AG04450 (cell line): ENCODE data around the gene KIFC3. TPM values are rescaled to one million over a fixed set of nuclear protein-coding genes. Genes with fewer than 3 reads are reported as not detected.

Experiments
- CTCF ChIA-PET: fragments of 300-600, 350-600 bp; formaldehyde crosslinking; extraction: SDS; loops from one replicate; lab custom pipeline; 2022; ENCODE audit warnings: antibody characterized with exemption, inconsistent platforms; lab: Charles Lee
- POLR2A ChIA-PET: fragments of 350-600 bp; formaldehyde crosslinking; extraction: SDS; loops from one replicate; lab custom pipeline; 2021; ENCODE audit warnings: antibody characterized with exemption, inconsistent platforms; lab: Yijun Ruan, JAX
- DNase-seq: peaks from one replicate; pipeline ENCODE4 v3.0.0-alpha.2; 2011; ENCODE audit warnings: low read depth, low spot score
- H3K27ac ChIP-seq: one replicate; pipeline ENCODE4 v1.5.1; 2012; ENCODE audit warnings: low read depth, low read length, control low read depth
- H3K27me3 ChIP-seq: one replicate; pipeline ENCODE4 v1.6.0; 2012; ENCODE audit warnings: low read length; ENCODE audit not compliant: control insufficient read depth, insufficient read depth
- H3K4me3 ChIP-seq: 2 replicates; pipeline ENCODE4 v1.5.1; 2011; ENCODE audit warnings: mild to moderate bottlenecking, low read depth, low read length, control low read depth
- H3K9me3 ChIP-seq: 2 replicates; pipeline ENCODE4 v1.5.1; 2012; ENCODE audit warnings: low read length; ENCODE audit not compliant: control insufficient read depth, insufficient read depth
- polyA plus RNA-seq: library from polyadenylated mRNA; depleted of rRNA; stranded (reverse); fragments of >200 nt; gene quantifications from 2 replicates; pipeline ENCODE4 v1.2.3, GENCODE V29; 2011
- TF ChIP-seq, protein P1 (sequence below): IDR thresholded peaks from 2 replicates; pipeline ENCODE4 v1.5.1; 2011; ENCODE audit warnings: low read depth, low read length, control low read depth, inconsistent platforms

The KIFC3 gene
- polyA plus RNA-seq, 1 experiment: 24.4 TPM

DNA sequence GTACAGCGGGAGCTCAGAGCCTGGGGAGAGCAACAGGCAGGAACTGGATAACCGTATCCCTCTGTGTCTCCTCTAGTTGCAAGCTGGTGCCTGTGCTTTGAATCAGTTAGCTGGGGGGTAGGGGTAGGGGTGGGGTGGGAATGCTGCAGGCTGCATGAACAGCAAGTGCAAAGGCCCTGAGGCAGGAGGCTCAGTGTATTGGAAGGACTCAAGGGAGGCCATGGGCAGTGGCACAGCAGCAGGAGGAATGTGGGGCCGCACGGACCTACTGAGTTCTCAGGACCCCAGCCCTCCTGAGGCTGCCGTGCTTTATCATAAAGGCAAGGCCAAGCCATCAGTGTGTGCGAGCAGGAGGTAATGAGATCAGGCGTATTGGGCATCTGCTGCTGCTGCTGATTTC, 63.4 kb downstream of the KIFC3 start:
- POLR2A ChIA-PET: no interaction called here
- CTCF ChIA-PET: no interaction called here
- TF ChIP-seq, protein P1, sequence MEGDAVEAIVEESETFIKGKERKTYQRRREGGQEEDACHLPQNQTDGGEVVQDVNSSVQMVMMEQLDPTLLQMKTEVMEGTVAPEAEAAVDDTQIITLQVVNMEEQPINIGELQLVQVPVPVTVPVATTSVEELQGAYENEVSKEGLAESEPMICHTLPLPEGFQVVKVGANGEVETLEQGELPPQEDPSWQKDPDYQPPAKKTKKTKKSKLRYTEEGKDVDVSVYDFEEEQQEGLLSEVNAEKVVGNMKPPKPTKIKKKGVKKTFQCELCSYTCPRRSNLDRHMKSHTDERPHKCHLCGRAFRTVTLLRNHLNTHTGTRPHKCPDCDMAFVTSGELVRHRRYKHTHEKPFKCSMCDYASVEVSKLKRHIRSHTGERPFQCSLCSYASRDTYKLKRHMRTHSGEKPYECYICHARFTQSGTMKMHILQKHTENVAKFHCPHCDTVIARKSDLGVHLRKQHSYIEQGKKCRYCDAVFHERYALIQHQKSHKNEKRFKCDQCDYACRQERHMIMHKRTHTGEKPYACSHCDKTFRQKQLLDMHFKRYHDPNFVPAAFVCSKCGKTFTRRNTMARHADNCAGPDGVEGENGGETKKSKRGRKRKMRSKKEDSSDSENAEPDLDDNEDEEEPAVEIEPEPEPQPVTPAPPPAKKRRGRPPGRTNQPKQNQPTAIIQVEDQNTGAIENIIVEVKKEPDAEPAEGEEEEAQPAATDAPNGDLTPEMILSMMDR: no peak

DNA sequence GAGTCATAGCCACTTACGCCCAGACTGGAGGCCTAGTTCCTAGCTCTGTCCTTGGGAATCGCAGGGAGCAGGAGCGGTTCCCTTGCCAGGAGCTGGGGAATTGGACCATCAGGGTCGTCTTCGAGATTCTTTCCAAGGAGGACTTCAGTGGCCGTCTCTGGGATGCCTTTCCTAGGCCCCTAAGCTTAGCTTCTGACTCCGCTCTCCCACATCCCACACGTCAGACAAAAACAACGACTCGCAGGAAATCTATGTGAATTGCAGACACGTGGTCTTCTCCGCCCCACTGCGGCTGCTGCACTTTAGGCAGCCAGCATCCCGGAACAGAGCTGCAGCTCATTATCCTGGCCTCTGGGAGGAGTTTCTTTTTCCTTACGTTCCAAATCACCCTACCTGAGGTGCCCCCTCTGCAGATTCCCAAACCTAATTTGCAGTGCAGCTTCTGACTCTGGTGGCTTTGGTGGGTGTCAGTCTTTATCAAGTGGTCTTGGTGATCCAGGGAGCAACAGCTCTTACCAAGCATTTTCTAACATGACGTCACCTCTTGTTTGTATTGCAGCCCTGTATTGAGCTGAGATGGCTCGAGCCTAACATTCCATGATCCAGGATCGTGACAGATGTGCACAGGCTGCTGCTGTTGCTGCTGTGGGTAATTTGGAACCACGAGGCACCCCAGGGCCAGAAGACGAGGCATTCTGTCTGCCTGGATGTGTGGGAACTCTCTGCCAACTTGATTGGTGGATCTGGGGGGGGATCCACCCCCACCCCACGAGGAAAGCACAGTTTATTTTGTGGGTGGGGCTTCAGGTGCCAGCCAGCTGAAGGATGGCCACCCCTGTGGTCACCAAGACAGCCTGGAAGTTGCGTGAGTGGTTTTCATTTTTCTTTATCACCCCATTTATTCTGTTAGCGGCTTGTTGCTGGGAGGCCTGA, 65.6 kb downstream of the KIFC3 start:
- Histone ChIP-seq H3K4me3 (peak overlapping the region; percentile 94), H3K27ac (peak overlapping the region; percentile 95), H3K9me3 (peaks cover 3% of the 10 kb centered on the region; the same call in 1 of the 2 replicates), H3K27me3 (no peaks in the 10 kb centered on the region)
- TF ChIP-seq, protein P1: 0 out of 2 replicates have a peak, but pooled peaks have one; percentile 6
- peak; percentile 71 for DNase-seq
- CTCF ChIA-PET: interaction anchor here (0.9 to 2.9 kb wide), 8 partner anchors 20 to 275 kb away, joined by 3 to 17 read pairs (median 6); partner anchors contain the start of gene POLR2C
- POLR2A ChIA-PET: interaction anchor here (0.7 to 1.3 kb wide), 6 partner anchors 12 to 393 kb away, joined by 3 to 5 read pairs (median 3); partner anchors contain the start of gene CFAP20

More for the DNA sequence above, 63.4 kb downstream of the KIFC3 start:
- no peak for DNase-seq
- Histone ChIP-seq H3K4me3 (no peak overlapping the region), H3K9me3 (peaks cover 2% of the 10 kb centered on the region; the same call in 1 of the 2 replicates), H3K27ac (no peak overlapping the region), H3K27me3 (no peaks in the 10 kb centered on the region)

DNA sequence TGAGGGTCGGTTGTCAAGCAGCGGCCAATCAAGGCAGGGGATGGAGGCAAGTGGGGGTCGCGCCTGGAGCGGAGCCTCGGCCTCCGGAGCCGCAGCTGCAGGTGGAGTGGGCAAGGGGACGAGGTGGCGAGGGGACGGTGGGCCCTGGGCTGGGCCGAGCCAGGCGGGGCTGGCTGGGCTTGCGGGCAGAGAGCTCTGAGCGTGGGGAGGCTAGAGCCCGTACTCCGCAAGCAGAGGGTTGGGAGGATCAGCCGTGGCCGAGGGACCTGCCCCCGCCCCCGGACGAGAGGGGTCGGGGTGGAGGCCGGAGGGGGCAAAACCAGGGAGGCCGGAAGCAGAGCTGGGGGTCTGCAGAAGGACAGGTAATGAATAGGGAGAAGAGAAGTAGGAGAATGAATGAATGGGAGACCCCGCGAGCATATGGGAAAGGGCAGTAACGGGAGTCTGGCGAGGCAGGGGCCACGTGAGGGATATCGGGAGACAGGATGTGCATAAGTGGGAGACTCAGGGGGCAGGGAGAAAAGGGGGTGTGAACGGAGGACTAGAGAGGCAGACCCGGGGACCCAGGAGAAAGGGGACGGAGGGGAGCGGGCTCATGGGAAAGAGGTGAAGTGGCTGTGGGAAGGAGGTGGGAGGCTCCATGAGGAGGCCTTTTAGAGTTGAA, 66.4 kb downstream of the KIFC3 start, which contains the start of gene KATNB1:
Gene KATNB1 (plus strand): TSS at position 16 of the 664 bp plus-strand sequence. CDS start 1,474 bp downstream, outside the sequence.
- DNase-seq: no peak
- Histone ChIP-seq H3K27me3 (no peaks in the 10 kb centered on the region), H3K27ac (peak within 1 kb of the TSS; percentile 95), H3K4me3 (peak within 1 kb of the TSS; percentile 94), H3K9me3 (peaks cover 3% of the 10 kb centered on the region; the same call in 1 of the 2 replicates)
- ChIA-PET CTCF (interaction anchor here (0.9 to 2.9 kb wide), 9 partner anchors 21 to 274 kb away, joined by 3 to 17 read pairs (median 6); partner anchors contain the start of gene POLR2C), POLR2A (interaction anchor here (0.6 to 1.3 kb wide), 10 partner anchors 11 to 289 kb away, joined by 3 to 5 read pairs (median 3); partner anchors contain the start of genes CIAPIN1 and COQ9)
- TF ChIP-seq, protein P1: no peak

DNA sequence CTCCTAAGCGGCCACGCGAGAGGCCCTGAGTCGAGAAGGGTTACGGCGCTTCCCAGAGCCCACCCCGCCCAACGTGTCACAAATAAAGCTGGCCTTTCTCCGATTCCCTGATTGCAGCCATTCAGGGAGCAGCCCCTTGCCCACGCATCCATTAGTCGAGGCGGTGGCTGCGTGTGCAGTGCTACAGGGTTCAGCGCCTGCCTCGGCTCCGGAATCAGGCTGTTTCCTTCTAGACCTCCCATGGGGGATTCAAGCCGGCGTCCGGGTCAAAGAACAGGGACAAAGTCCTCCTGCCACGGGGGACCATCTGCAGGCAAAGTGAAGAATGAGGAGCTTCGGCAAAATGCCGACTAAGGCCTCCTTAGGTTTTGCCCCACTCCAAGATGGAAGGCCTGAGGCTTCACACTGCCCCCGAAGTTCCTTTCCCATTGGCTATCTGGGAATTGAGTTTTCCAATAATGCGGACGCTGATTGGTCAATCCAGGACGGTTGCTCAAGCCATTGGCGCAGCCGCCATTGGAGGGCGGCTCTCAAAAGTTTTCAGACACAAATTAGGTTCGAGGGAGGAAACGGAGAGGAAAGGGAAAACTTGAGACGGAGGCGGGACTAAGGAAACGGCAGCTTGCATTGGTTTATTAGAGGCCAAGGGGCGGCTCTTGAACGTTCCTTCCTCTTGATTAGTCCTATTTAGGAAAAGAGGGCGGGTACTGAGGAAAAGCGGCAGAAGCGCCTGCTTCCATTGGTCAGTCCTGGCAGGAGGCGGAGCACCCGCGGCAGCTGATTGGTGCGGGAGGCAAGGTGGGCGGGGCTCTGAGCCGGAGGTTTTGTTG, 67.2 kb downstream of the KIFC3 start:
- Histone ChIP-seq H3K27me3 (no peaks in the 10 kb centered on the region), H3K9me3 (peaks cover 3% of the 10 kb centered on the region; the same call in 1 of the 2 replicates), H3K4me3 (peak overlapping the region; percentile 94), H3K27ac (peak overlapping the region; percentile 95)
- CTCF ChIA-PET: interaction anchor here (0.6 to 2.9 kb wide), 6 partner anchors 9 to 158 kb away, joined by 3 to 17 read pairs (median 6); no protein-coding TSS in a partner anchor
- peak; percentile 100 for DNase-seq
- POLR2A ChIA-PET: interaction anchor here (0.6 to 1.3 kb wide), 9 partner anchors 10 to 288 kb away, joined by 3 to 5 read pairs (median 3); partner anchors contain the start of genes CIAPIN1 and COQ9
- TF ChIP-seq, protein P1: no peak
